HG03097 (cell line): Measurements from ENCODE around the gene CACNA2D2.

Experiments used
- ATAC-seq: cut with Tn5 transposase; IDR thresholded peaks from one replicate; pipeline ENCODE4 v1.9.1; 2021; ENCODE audit not compliant: unreplicated experiment, low FRiP score

CACNA2D2 gene

DNA sequence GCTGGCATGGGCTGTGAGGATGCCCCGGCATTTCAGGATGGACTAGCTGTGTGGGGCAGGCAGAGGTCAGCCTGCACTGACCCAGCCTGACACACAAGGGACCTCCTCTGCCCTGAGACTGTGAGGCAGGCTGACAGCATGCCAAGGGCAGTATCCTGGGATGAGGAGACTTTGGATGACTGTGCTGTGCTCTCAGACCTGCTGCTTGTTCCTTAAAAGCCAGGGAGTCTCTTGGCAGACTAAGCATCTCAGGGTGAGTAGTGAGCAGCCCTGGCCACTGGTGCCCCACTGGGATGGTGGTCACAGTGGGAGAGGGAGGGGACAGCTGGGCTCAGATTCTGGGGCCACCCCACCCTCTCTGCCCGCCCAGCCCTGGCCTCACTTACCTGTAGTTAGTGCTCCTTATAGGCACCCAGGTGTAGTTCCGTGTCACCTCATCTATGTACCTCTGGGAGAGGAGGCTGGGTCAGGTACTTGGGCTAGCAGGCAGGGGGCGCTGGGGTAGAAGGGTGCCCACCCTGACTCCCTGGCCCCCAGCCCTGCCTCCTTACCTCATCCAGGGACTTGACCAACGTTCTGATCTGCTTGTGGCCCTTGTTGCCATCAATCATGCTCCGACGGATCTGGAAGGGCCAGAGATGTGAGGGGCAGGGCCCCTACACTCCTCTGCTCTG, 128.0 kb downstream of the CACNA2D2 start:
- no peak for ATAC-seq

DNA sequence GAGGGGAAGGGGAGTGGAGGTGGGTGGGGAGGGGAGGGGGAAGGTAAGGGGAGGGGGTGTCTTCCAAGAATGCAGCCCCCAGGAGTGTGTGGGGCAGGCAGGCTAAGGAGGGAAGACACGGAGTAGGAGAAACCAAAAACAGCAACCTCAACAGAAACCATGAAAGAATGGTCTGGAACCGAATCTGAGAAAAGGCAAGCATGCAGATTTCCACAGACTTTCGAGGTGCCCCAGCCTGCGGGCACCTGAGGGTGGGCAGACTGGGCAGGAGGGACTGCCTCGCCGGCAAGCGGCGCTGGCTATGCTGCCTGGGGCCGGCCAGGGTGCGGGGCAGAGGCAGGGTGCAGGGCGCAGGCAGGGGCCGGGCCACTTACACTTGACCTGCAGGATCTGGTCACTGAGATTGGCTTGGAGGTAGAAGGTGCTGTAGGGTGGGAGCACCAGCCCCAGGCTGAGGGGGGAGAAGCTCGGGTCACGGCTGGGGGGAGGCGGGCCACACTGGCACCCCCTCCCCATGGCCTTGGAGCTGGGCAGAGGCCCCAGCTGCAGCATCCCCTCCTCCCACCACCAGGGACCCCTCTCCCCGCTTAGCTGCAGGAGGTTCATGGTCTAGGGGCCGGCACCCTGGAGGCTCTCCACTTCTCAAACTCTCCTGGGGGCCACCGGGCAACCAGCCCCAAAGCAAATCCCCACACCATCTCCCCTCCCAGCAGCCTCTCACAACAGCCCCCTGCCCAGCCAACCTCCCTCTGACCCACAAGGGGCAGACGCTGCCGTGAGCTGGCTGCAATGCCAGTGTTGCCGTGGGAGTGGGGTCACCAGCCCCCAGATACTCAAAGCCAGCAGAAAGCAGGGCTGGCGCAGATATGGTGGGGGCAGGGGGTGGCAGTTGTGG, 128.8 kb downstream of the CACNA2D2 start:
- ATAC-seq, result no peak

DNA sequence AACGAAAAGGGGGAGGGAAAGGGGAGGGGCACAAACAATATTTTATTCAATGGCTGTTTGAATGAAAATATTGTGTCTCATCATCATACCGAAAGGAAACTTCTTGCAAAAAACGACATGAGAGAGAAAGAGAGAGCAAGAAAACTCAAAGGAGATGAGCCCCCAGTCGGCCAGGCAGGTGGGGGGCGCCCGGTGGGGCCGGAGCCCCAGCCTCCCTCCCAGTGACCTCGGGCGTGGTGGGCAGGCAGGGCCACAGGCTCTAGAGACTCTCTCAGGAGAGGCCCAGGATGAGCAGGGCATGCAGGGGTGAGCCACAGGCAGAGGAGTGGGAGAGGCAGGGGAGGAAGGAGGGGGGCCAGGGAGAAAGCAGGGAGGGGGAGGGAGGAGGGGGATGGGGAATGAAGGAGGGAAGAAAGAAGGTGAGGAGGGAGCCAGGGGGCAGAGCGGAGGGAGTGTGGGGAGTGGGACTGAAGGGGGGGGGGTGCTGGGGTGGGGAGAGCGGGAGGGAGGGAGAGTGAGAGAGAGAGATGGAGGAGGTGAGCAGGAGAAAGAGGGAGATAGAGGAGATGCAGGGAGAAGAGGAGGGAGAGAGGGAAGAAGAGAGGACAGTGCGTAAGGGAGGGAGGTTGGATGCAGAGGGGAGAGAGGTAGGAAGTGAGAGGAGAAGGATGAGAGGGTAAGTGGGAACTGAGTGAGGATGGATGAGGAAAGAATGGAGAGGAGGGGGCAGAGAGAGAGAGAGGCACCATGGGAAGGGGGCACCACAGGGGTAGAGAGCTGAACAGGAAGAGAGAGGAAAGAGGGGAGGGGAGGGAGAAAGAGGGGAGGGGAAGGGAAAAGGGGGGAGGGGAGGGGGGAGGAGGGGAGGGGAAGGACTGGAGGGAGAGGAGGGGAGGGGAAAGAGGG, 130.0 kb downstream of the CACNA2D2 start:
- ATAC-seq, result no peak

DNA sequence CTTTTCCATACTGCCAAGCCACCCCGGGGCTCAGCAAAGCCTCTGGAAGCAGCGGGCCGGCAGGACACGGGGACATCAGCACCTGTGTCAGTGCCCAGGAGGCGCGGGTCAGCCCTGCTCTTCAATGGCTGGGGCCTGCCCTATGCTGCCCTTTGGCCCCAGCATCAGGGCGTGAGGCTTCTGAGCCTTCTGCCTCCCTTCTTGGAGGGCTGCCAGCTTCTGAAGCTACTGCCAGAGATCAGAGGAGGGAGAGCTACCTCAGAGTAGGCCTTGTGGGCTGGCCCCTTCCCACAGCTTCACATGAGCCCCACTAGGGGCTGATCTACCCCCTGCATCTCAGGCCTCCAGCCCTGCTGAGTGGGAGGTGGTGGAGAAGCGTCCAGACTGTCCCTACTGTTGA, 131.1 kb downstream of the CACNA2D2 start:
- ATAC-seq, result no peak

DNA sequence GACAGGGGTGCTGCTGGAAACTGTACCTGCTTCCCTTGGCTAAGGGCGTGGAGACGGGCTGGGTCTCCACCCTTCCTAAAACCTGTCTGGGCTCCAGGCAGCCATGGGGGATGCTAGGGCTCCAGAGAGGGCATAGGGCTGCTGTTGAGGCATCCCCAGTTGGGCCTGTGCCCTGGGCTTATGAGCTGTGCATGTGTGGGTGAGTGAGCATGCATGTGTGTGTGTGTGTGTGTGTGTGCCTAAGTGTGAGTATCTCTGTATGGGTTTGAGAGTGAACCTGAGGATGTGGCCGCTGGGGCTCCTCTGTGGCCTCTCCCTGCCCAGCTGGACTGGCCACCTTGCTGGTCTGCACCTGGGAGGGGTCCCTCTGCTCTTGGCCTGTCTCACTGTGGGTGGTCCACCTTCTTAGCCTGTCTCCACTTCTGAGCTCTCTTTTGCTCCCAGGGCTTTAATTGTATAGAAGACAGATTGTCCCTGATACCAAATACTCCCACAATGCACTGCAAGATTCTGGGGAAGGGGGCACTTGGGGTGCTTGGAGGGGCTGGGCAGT, 132.2 kb downstream of the CACNA2D2 start:
- no peak for ATAC-seq

DNA sequence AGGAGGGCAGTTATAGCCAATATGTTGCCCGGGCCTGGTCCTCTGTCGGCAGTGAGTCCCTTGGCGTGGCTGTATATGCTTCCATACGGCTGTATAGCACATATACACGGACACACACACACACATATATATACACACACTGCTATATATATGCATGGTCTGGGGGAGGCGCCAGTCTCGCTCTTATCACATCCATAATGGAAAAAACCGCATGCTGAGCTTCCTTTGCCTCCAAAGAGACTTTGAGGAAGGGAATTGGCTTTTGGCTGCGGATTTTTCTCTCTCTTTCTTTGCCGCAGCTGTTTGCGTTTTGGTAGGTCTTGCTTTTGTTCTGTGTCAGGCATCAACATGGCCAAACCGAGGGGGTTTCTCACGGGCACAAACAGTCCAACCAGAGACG, 132.8 kb downstream of the CACNA2D2 start:
- no peak for ATAC-seq

DNA sequence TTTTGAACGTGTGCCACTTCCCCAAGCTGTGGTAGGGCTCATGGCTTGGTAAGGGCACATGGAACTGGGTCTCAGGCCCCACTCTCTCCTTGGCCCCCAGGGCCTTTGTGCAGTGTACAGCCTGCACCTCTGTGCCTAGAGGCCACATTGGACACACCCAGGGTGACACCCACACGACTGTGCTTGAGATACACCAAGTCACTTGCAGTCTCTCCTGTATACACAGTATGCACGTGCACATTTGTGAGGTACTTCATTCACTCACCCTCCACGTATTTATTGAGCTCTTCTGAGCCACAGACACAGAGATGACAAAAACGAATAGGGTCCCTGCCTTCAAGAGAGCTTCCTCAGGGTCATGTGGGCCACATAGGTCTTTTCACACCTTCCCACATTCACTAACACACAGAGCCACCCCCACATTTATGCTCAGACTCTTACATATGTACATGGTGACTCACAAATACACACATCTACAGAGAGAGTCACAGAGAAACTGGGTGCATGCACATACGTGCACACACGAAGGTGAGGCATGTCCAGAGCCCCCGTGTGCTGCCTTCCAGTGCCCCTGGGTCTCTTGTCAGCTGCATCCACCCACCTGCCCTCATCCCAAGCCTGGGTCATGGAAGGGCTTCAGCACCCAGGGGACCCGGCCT, 134.3 kb downstream of the CACNA2D2 start:
- no peak for ATAC-seq

DNA sequence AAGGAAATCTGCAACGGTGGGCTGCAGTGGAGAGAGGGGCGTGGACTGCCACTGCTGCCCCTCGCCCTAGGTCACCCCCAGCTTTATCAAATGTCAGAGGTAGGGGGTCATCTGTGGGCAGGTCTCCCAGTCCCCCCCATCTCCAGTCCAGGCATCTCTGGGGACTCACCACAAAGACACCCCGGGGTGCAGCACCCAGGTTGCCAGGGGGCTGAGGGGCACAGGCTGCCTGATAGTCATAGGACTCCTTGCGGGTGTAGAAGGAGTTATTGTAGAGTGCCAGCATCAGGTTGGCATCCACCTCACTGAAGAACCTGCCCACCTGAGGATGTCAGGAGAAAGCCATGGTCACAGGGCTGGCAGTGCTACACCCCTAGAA, 137.6 kb downstream of the CACNA2D2 start:
- ATAC-seq, result no peak

DNA sequence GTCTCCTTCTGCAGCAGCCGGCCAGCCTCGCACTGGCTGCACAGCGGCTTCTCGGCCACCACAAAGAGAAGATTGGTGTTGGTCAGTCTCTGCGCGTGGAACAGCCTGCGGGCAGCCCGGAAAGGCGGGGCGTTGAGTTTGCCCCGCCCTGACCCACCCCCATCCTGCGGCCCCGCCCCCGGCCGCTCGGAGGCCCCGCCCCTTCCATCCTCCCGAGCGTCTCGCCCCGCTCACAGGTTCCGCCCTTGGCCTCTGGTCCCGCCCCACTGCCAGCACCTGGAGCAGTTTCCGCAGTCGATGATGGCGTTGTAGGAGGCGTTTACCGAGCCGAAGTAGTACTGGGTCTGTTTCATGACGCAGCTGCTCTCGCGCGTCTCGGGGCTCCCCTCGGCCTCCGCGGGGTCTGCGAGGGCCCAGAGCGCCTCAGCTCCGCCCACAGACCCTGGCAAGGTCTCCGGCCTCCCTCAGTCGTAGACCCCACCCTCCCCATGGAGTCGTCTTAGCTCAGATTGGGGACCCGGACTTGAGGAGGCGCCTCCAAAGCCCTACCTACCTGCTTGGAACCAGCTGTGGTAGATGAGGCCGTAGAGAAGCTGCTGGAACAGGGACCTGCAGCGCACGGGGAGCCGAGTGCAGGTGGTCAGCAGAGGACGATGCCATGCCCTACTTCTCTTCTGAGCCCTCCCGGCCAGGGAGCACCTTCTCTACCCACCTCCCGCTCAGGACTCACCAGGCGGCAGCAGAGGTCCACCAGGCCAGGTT, 138.2 kb downstream of the CACNA2D2 start:
- ATAC-seq, result peak; percentile 72

DNA sequence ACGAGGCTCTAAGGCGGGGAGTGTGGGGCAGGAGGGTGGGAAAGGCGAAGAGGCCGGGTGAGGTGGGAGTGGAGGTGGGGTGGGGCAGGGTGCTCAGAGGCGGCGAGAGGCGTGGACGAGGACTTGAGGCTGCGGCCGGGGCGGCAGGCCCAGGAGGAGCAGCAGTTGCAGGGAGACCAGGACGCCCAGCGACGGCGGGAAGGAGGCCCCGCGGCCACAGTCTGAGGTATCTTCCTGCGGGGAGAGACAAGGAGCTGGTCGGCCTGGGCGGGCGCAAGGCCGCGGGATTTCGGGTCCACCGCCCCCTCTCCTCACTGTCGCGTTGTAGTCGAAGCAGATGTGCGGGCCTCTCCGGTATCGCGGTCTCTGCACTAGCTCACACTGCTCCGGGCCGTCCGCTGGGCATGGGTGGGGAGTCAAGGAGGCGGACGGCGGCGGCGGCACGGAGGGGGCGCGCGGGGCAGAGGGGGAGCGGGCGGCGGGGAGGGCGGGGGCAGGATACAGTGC, 138.8 kb downstream of the CACNA2D2 start:
- no peak for ATAC-seq

DNA sequence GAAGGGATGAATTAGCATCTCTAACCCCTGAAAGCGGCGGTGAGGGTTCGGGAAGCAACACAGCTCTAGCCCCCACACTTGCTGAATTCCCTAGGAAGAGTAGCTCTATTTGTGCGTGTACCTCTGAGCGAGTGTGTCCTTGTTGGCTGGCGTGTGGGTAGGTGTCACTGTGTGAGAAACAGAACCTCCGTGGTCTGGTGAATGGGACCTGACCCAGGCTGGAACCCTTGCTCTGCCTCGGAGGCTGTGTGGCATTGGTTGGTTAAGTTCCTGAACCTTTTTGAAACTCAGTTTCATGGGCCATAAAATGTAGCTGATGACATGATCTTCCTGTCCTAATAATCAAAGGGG, 143.7 kb downstream of the CACNA2D2 start:
- no peak for ATAC-seq

DNA sequence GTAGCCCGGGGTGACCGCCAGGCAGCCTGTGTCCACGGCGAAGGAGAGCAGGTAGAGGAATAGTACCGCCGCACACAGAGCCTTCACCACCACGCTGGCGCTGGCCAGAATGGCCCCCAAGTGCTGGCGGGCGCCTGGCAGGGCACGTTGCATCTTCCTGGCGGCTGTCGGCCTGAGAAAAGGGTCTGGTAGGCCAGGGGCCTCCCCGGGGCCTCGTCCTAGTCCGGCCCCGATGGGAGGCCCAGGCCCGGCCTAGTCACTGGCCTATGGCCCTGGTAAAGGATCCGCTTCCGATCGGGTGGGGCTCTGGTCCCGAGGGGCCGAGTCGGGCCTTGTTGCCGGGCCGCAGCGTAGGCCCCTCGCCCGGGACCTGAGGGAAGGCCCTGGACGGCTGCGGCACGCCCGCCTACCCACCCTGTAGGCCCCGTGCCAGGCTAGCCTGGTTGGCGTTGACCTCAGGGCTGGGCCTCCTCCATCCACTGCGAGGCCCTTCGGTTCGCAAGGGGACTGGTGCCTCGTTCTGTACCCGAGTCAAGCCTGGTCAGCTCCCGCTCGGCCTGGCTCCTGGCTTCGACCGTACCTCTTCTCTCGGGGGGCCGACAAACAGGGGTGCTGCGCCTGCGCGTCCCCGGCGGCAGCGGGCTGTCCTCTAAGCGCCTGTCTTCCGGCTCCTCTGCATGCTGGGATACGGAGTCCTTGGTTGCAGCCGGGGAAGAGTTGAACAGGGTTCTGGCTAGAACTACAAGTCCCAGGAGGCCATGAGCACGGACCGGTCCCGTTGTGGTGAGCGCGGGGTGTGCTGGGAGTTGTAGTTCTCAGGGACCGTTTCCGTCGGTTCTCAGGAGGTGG, 144.3 kb downstream of the CACNA2D2 start, which contains the start of gene TMEM115:
TMEM115 (minus strand) TSS at position 611 of the 849 bp plus-strand sequence; CDS start at position 153, 458 bp downstream.
- ATAC-seq, result peak; percentile 94

DNA sequence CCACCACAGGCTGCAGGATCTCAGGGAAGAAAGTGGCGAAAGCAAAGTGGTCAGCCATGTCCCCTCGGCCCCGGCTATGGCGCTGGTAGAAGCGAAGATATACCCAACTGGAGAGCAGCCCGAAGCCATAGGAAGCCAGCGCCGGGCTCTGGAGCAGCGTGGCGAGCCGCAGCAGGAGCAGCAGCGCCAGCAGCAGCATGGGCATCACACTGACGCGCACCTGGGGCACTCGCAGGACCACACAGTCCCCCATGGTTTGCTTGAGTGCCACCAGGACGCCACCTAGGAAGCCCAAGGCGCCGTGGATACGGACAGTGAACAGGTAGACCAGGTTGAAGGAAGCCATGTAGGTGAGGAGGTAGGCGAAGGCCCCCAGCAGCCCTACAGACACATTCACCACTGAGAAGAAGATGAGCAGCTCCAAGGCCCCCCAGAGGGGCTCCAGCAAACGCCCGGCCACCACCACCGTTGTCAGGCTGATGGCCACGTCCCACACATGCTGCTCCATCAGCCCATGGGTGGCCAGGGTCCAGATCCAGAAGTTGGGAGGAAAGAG, 145.0 kb downstream of the CACNA2D2 start:
- no peak for ATAC-seq

DNA sequence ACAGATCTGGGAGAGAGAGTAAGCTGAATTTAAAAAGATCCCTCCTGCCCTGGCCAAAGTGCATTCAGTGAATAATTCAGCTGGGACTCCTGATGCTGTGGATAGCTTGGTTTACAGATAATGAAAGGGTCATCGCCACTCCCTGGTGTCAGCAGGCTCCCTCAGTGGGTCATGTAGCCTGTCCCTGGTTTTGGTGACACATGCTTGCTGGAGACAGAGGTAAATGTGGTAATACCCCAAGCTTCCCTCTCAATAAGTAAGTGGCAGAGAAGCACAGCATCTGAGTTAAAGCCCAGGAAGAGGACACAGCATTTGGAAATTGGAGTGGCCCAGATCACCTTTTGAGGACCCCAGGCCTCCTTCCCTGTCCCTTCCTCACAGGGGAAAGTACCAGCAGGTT, 146.0 kb downstream of the CACNA2D2 start:
- ATAC-seq, result no peak

DNA sequence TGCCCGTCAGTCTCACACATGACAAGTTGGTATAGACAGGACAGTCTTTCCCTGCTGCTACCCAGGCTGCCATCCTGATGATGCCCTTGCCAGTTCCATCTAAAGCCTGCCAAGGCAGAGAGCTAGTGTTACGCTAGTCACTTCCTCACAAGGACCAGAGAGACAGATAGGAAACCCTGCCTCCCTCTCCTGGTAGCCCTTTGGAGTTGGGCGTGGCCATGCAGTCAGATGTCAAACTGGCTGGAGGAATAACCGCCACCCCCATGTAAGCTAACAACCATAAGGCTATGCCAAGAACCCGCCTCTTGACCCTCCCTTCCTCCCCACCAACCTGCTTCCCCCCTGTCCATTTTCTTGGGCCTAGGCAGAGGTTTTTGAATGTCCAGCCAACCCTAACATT, 146.9 kb downstream of the CACNA2D2 start:
- ATAC-seq, result no peak

DNA sequence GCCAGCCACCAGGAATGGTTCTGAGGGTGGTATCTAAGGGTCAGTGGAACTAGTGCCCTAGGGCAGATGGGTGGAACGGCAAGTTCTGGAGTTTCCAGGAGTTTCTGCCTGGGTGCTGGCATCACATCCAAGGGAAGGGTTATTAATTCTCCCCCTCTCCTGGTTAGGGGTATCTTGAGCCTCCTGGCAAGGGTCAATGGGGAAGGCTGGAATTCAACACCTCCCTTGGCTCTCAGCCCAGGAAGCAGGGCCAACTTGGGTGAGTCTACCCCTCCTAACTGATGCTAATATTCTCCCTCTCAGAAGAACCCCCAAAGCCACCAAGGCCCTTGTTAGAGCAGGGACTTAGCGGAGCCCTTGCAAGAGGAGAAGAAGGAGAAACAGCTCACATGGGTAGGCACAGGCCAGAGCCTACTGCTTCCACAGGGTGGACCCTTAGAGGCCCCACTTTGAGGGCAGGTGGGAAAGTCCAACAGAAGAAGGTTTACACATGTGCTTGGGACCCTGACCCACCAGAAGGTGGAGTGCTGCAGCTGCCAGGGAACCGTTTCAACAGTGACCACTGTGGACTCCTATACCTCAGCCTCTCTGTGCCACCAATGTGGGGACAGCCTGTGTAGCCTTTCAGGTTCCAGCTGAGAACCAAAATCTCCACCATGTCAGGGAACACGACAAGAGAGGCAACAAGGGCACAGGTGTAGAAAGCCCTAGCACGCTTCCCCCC, 147.4 kb downstream of the CACNA2D2 start:
- ATAC-seq, result no peak

DNA sequence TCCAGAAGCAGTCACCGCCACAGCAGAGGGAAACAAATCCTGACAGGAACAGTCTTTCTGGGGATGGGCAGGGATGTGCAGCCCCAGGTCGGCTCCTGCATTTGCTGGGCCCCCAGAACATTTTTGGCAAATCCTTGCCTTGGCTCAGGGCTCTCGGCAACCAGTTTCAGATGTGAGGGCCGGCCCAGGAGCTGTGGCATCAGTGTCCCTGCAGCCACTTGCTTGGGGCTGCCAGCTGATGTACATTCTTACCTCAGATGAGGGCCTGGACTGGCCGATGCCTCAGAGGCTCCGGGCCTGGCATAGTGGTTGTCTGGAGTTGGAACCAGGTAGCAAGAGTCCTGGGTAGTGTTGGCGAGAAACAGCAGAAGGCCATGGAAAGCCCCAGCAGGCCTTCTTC, 148.6 kb downstream of the CACNA2D2 start:
- no peak for ATAC-seq
